GM23338 (cell line): Measurements from ENCODE around the gene ALPP. TPM values are rescaled to one million over a fixed set of nuclear protein-coding genes. Genes with fewer than 3 reads are reported as not detected.

Experiments used
- ATAC-seq: fragments of 200-7000 bp; cut with Tn5 transposase; 3 replicates; pipeline ENCODE4 v1.9.1; 2020
- DNase-seq: peaks from one replicate; pipeline ENCODE4 v3.0.0-alpha.2; 2015; ENCODE audit warnings: low spot score
- H2AFZ ChIP-seq: fragments of 200-600 bp; sonication (generic); 2 replicates; pipeline ENCODE4 v1.8.0; 2016; ENCODE audit warnings: antibody characterized with exemption, mild to moderate bottlenecking, moderate library complexity
- H3F3A ChIP-seq: fragments of 200-600 bp; sonication (generic); replicated peaks from 2 replicates; pipeline ENCODE4 v1.8.0; 2017; ENCODE audit warnings: antibody characterized with exemption, mixed run types, low read depth
- H3K27ac ChIP-seq: fragments of 200-600 bp; sonication (generic); 2 replicates; pipeline ENCODE4 v1.6.1; 2016; ENCODE audit warnings: low read depth
- H3K27me3 ChIP-seq: fragments of 200-600 bp; sonication (generic); 2 replicates; pipeline ENCODE4 v1.8.0; 2016; ENCODE audit warnings: mild to moderate bottlenecking, mixed run types, moderate library complexity; ENCODE audit not compliant: insufficient read depth
- H3K36me3 ChIP-seq: fragments of 200-600 bp; sonication (generic); 2 replicates; pipeline ENCODE4 v1.8.0; 2016; ENCODE audit warnings: mild to moderate bottlenecking; ENCODE audit not compliant: insufficient read depth
- H3K4me1 ChIP-seq: fragments of 200-600 bp; sonication (generic); 2 replicates; pipeline ENCODE4 v1.8.0; 2016; ENCODE audit warnings: mild to moderate bottlenecking, moderate library complexity; ENCODE audit not compliant: insufficient read depth
- H3K4me2 ChIP-seq: fragments of 200-600 bp; sonication (generic); 2 replicates; pipeline ENCODE4 v1.7.1; 2017; ENCODE audit warnings: mixed run types
- H3K4me3 ChIP-seq: fragments of 200-600 bp; sonication (generic); 2 replicates; pipeline ENCODE4 v1.6.1; 2016; ENCODE audit warnings: mixed run types
- H3K79me2 ChIP-seq: fragments of 200-600 bp; sonication (generic); replicated peaks from 2 replicates; pipeline ENCODE4 v1.8.0; 2017; ENCODE audit warnings: mild to moderate bottlenecking; ENCODE audit not compliant: insufficient read depth
- H3K9me2 ChIP-seq: fragments of 200-600 bp; sonication (generic); 2 replicates; pipeline ENCODE4 v1.8.0; 2017; ENCODE audit not compliant: insufficient read depth
- H4K20me1 ChIP-seq: fragments of 200-600 bp; sonication (generic); replicated peaks from 2 replicates; pipeline ENCODE4 v1.8.0; 2017; ENCODE audit warnings: mild to moderate bottlenecking; ENCODE audit not compliant: insufficient read depth
- H3K27ac Mint-ChIP-seq: 2 replicates; pipeline ENCODE4 v1.8.0; 2020; ENCODE audit warnings: inconsistent platforms, mild to moderate bottlenecking, moderate library complexity, mixed read lengths
- H3K27me3 Mint-ChIP-seq: 3 replicates; pipeline ENCODE4 v1.8.0; 2022; ENCODE audit warnings: low read depth, mild to moderate bottlenecking, moderate library complexity, mixed read lengths, inconsistent platforms; ENCODE audit not compliant: insufficient read depth, poor library complexity
- H3K36me3 Mint-ChIP-seq: 3 replicates; pipeline ENCODE4 v1.8.0; 2021; ENCODE audit warnings: low read depth, mild to moderate bottlenecking, inconsistent platforms, moderate library complexity, mixed read lengths
- H3K4me1 Mint-ChIP-seq: 3 replicates; pipeline ENCODE4 v1.8.0; 2020; ENCODE audit warnings: mild to moderate bottlenecking, inconsistent platforms, mixed read lengths
- H3K4me3 Mint-ChIP-seq: 3 replicates; pipeline ENCODE4 v1.8.0; 2021; ENCODE audit warnings: moderate library complexity, mild to moderate bottlenecking, inconsistent platforms, mixed read lengths
- H3K9me3 Mint-ChIP-seq: 3 replicates; pipeline ENCODE4 v1.8.0; 2020; ENCODE audit warnings: moderate library complexity, mild to moderate bottlenecking, inconsistent platforms, mixed read lengths
- CREB1 ChIP-seq: fragments of 250-450 bp; sonication (Bioruptor Pico); IDR thresholded peaks from 2 replicates; pipeline ENCODE4 v1.5.0; 2020; ENCODE audit warnings: low read depth, mild to moderate bottlenecking, moderate library complexity
- EZH2 ChIP-seq: fragments of 200-600 bp; sonication (generic); IDR thresholded peaks from one replicate; pipeline ENCODE4 v1.8.0; 2017; ENCODE audit warnings: antibody characterized with exemption, mild to moderate bottlenecking, low read depth; ENCODE audit not compliant: unreplicated experiment
- EZH2phosphoT487 ChIP-seq: fragments of 200-600 bp; sonication (generic); IDR thresholded peaks from one replicate; pipeline ENCODE4 v1.8.1; 2018; ENCODE audit warnings: antibody characterized with exemption; ENCODE audit not compliant: unreplicated experiment
- JUNB ChIP-seq: IDR thresholded peaks from one replicate; pipeline ENCODE4 v1.6.1; 2016; ENCODE audit warnings: antibody characterized with exemption; ENCODE audit not compliant: unreplicated experiment
- NANOG ChIP-seq: IDR thresholded peaks from 2 replicates; pipeline ENCODE4 v1.6.1; 2016; ENCODE audit warnings: antibody characterized with exemption, borderline replicate concordance
- POLR2AphosphoS5 ChIP-seq: IDR thresholded peaks from 2 replicates; pipeline ENCODE4 v1.6.1; 2016; ENCODE audit warnings: antibody characterized with exemption, low read depth
- STAT1 ChIP-seq: IDR thresholded peaks from one replicate; pipeline ENCODE4 v1.6.1; 2016; ENCODE audit warnings: antibody characterized with exemption; ENCODE audit not compliant: unreplicated experiment
- ZNF114 ChIP-seq: fragments of 250-450 bp; sonication (Bioruptor Pico); IDR thresholded peaks from 2 replicates; pipeline ENCODE4 v1.5.0; 2020; ENCODE audit warnings: mild to moderate bottlenecking, moderate library complexity
- ZNF331 ChIP-seq: fragments of 250-450 bp; sonication (Bioruptor Pico); IDR thresholded peaks from 2 replicates; pipeline ENCODE4 v1.5.0; 2020; ENCODE audit warnings: low read depth, mild to moderate bottlenecking, moderate library complexity
- polyA plus RNA-seq: library from polyadenylated mRNA; unstranded; fragments of >200 nt; fragmentation: Nextera tagmentation; extraction: Ambion mirVana; gene quantifications from 2 replicates; pipeline ENCODE4 v1.2.1, GENCODE V29; 2016
- total RNA-seq: library from RNA; depleted of rRNA; stranded (reverse); fragments of >200 nt; shearing (Covaris generic); gene quantifications from 2 replicates; pipeline ENCODE4 v1.2.3, GENCODE V29; 2014
- TF ChIP-seq, protein P1 (sequence below): IDR thresholded peaks from one replicate; pipeline ENCODE4 v1.6.1; 2018; ENCODE audit warnings: antibody characterized with exemption; ENCODE audit not compliant: unreplicated experiment
- TF ChIP-seq, protein P2 (sequence below), 2 experiments: fragments of 200-600 bp in 1 of 2; sonication (generic) in 1 of 2; conservative IDR thresholded peaks; 2 replicates each; pipeline versions ENCODE4 v1.5.1 to v1.6.1; 2016 to 2017; ENCODE audit warnings: antibody characterized with exemption in 2 of 2, low read depth in 2 of 2, mild to moderate bottlenecking in 2 of 2, moderate library complexity in 1 of 2
- TF ChIP-seq, protein P3 (sequence below): IDR thresholded peaks from 2 replicates; pipeline ENCODE4 v1.6.1; 2016; ENCODE audit warnings: antibody characterized with exemption
- TF ChIP-seq, protein P4 (sequence below): fragments of 250-450 bp; sonication (Bioruptor Pico); IDR thresholded peaks from 2 replicates; pipeline ENCODE4 v1.5.0; 2020; ENCODE audit warnings: mild to moderate bottlenecking, moderate library complexity

ALPP gene
- total and polyA plus RNA-seq, 2 experiments from 2014 or later, result 0.28 TPM; not detected in 1

DNA sequence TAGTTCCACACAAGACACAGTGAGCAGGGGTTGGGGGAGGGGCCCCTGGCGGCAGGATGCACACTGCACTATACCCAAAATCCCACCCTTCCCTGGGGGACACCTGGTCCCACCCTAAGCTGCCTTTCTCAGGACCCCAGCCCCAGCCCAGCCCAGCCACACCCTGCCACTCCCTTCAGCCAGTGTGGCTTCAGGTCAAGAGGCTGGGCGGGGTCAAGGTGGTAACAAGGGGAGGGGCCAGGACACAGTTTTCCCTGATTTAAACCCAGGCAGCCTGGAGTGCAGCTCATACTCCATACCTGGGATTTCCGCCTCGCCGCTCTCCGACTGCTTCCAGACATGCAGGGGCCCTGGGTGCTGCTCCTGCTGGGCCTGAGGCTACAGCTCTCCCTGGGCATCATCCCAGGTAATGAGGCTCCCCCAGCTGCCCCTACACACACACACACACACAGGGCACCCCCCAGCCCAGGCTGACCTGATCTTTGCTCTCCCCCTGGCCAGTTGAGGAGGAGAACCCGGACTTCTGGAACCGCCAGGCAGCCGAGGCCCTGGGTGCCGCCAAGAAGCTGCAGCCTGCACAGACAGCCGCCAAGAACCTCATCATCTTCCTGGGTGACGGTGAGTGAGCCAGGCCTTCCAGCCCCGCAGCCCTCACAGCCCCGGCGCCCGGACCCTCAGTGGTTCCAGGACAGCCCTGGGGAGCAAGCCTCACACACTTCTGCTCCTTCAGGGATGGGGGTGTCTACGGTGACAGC is 28.2 kb downstream of the ALPP start, which contains the start of gene ALPG:
Gene ALPG (plus strand): TSS at position 289 of the 755 bp plus-strand sequence. CDS start 51 bp downstream, at position 340.
- no peak within 1 kb of the TSS for H3K27ac Mint-ChIP-seq
- no peak within 1 kb of the TSS for H3K4me3 Mint-ChIP-seq
- Histone ChIP-seq H3K4me2 (no peak within 1 kb of the TSS), H3K9me2 (no peaks in the 10 kb centered on the region), H3K27ac (no peak within 1 kb of the TSS), H3K4me1 (no peaks in the 10 kb centered on the region), H3F3A (no peaks in the 10 kb centered on the region), H3K4me3 (no peak within 1 kb of the TSS), H2AFZ (no peak within 1 kb of the TSS), H3K79me2 (no peaks in the 10 kb centered on the region), H3K36me3 (no peaks in the 10 kb centered on the region), H3K27me3 (no peaks in the 10 kb centered on the region), H4K20me1 (no peaks in the 10 kb centered on the region)
- no peaks in the 10 kb centered on the region; the same call in 2 of the 3 replicates for H3K36me3 Mint-ChIP-seq
- no peaks in the 10 kb centered on the region for H3K9me3 Mint-ChIP-seq
- DNase-seq, result peak; percentile 46
- TF ChIP-seq JUNB (no peak), EZH2phosphoT487 (no peak), NANOG (no peak), ZNF114 (no peak), ZNF331 (CRISPR knock-in tag) (no peak), POLR2AphosphoS5 (no peak), EZH2 (no peak), STAT1 (no peak), CREB1 (CRISPR knock-in tag) (no peak)
- TF ChIP-seq, protein P1, sequence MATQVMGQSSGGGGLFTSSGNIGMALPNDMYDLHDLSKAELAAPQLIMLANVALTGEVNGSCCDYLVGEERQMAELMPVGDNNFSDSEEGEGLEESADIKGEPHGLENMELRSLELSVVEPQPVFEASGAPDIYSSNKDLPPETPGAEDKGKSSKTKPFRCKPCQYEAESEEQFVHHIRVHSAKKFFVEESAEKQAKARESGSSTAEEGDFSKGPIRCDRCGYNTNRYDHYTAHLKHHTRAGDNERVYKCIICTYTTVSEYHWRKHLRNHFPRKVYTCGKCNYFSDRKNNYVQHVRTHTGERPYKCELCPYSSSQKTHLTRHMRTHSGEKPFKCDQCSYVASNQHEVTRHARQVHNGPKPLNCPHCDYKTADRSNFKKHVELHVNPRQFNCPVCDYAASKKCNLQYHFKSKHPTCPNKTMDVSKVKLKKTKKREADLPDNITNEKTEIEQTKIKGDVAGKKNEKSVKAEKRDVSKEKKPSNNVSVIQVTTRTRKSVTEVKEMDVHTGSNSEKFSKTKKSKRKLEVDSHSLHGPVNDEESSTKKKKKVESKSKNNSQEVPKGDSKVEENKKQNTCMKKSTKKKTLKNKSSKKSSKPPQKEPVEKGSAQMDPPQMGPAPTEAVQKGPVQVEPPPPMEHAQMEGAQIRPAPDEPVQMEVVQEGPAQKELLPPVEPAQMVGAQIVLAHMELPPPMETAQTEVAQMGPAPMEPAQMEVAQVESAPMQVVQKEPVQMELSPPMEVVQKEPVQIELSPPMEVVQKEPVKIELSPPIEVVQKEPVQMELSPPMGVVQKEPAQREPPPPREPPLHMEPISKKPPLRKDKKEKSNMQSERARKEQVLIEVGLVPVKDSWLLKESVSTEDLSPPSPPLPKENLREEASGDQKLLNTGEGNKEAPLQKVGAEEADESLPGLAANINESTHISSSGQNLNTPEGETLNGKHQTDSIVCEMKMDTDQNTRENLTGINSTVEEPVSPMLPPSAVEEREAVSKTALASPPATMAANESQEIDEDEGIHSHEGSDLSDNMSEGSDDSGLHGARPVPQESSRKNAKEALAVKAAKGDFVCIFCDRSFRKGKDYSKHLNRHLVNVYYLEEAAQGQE, result no peak
- TF ChIP-seq, protein P2, sequence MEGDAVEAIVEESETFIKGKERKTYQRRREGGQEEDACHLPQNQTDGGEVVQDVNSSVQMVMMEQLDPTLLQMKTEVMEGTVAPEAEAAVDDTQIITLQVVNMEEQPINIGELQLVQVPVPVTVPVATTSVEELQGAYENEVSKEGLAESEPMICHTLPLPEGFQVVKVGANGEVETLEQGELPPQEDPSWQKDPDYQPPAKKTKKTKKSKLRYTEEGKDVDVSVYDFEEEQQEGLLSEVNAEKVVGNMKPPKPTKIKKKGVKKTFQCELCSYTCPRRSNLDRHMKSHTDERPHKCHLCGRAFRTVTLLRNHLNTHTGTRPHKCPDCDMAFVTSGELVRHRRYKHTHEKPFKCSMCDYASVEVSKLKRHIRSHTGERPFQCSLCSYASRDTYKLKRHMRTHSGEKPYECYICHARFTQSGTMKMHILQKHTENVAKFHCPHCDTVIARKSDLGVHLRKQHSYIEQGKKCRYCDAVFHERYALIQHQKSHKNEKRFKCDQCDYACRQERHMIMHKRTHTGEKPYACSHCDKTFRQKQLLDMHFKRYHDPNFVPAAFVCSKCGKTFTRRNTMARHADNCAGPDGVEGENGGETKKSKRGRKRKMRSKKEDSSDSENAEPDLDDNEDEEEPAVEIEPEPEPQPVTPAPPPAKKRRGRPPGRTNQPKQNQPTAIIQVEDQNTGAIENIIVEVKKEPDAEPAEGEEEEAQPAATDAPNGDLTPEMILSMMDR (conservative IDR thresholded peaks at IDR 0.05; ENCODE audit: low read depth in 2 of 2), result no peak
- TF ChIP-seq, protein P3, sequence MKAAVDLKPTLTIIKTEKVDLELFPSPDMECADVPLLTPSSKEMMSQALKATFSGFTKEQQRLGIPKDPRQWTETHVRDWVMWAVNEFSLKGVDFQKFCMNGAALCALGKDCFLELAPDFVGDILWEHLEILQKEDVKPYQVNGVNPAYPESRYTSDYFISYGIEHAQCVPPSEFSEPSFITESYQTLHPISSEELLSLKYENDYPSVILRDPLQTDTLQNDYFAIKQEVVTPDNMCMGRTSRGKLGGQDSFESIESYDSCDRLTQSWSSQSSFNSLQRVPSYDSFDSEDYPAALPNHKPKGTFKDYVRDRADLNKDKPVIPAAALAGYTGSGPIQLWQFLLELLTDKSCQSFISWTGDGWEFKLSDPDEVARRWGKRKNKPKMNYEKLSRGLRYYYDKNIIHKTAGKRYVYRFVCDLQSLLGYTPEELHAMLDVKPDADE, result no peak
- TF ChIP-seq, protein P4, sequence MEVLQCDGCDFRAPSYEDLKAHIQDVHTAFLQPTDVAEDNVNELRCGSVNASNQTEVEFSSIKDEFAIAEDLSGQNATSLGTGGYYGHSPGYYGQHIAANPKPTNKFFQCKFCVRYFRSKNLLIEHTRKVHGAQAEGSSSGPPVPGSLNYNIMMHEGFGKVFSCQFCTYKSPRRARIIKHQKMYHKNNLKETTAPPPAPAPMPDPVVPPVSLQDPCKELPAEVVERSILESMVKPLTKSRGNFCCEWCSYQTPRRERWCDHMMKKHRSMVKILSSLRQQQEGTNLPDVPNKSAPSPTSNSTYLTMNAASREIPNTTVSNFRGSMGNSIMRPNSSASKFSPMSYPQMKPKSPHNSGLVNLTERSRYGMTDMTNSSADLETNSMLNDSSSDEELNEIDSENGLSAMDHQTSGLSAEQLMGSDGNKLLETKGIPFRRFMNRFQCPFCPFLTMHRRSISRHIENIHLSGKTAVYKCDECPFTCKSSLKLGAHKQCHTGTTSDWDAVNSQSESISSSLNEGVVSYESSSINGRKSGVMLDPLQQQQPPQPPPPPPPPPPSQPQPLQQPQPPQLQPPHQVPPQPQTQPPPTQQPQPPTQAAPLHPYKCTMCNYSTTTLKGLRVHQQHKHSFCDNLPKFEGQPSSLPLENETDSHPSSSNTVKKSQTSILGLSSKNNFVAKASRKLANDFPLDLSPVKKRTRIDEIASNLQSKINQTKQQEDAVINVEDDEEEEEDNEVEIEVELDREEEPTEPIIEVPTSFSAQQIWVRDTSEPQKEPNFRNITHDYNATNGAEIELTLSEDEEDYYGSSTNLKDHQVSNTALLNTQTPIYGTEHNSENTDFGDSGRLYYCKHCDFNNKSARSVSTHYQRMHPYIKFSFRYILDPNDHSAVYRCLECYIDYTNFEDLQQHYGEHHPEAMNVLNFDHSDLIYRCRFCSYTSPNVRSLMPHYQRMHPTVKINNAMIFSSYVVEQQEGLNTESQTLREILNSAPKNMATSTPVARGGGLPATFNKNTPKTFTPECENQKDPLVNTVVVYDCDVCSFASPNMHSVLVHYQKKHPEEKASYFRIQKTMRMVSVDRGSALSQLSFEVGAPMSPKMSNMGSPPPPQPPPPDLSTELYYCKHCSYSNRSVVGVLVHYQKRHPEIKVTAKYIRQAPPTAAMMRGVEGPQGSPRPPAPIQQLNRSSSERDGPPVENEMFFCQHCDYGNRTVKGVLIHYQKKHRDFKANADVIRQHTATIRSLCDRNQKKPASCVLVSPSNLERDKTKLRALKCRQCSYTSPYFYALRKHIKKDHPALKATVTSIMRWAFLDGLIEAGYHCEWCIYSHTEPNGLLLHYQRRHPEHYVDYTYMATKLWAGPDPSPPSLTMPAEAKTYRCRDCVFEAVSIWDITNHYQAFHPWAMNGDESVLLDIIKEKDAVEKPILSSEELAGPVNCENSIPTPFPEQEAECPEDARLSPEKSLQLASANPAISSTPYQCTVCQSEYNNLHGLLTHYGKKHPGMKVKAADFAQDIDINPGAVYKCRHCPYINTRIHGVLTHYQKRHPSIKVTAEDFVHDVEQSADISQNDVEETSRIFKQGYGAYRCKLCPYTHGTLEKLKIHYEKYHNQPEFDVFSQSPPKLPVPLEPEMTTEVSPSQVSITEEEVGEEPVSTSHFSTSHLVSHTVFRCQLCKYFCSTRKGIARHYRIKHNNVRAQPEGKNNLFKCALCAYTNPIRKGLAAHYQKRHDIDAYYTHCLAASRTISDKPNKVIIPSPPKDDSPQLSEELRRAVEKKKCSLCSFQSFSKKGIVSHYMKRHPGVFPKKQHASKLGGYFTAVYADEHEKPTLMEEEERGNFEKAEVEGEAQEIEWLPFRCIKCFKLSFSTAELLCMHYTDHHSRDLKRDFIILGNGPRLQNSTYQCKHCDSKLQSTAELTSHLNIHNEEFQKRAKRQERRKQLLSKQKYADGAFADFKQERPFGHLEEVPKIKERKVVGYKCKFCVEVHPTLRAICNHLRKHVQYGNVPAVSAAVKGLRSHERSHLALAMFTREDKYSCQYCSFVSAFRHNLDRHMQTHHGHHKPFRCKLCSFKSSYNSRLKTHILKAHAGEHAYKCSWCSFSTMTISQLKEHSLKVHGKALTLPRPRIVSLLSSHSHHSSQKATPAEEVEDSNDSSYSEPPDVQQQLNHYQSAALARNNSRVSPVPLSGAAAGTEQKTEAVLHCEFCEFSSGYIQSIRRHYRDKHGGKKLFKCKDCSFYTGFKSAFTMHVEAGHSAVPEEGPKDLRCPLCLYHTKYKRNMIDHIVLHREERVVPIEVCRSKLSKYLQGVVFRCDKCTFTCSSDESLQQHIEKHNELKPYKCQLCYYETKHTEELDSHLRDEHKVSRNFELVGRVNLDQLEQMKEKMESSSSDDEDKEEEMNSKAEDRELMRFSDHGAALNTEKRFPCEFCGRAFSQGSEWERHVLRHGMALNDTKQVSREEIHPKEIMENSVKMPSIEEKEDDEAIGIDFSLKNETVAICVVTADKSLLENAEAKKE (CRISPR knock-in tag), result no peak
- no peaks in the 10 kb centered on the region for H3K4me1 Mint-ChIP-seq
- peak; percentile 36 for ATAC-seq
- H3K27me3 Mint-ChIP-seq, result peaks cover 4% of the 10 kb centered on the region
